Stromal cell of bone marrow (primary cell): Measurements from ENCODE around the gene XPNPEP2.
A peak's percentile ranks its signal among the peaks of the same experiment; 100 is the strongest.

Source experiments
- DNase-seq: peaks from one replicate; pipeline ENCODE4 v3.0.0-alpha.2; 2012; ENCODE audit warnings: low read depth

Gene XPNPEP2

DNA sequence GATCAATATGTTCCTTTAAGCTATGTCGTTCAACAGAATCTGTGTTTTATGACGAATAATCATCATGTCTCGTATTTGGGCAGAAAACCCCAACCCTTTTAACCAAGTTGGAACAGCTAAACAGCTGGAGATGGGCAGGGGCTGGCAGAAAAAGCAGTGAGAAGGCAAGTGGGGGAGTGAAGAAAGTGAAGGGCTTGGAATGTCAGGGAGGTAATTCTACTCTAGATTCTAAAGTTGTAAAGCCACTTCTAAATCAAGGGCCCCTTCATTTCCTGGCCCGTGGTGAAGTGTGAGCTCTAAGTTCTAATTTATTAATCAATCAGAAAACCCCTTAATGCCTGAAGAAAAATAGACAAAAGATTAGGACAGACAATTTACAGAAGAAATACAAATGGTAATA, 61.4 kb downstream of the XPNPEP2 start:
- no peak for DNase-seq

DNA sequence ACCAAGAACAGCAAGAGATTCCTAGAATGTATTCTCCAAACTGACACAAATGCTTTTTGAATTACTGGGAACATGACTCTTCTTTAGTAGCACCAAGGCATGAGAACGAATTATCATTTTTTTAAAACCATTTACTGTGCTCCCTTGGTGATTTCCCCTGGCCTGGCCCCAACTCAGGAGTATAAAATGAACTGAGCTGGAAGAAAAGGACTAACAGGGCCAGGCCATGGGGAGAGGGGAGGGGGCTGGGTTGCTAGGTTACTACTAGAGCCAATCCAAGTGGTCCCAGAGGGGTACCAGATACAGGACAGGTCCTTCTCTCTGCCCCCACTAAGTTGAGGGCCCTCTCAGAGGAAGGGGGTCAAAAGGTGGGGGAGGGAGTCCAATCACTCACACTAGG, 64.1 kb downstream of the XPNPEP2 start:
- DNase-seq = no peak

DNA sequence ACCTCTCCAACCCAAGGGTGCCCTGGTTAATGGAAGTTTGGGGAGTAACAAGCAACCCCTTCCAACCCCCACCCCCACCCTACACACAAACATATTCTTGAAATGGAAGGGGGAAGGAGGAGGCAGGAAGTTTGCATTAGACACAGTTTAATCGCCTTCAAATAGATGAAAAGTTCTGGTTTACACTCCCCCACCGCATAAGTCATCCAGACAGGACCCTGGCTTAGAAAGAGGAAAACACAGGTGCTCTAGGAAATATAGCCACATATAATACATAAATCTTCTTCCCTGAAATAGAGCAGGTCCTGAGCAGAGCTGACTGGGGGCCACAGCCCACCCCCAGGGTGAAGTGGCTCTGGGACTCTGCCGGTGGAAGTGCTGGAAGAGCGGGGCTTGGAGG, 66.0 kb downstream of the XPNPEP2 start:
- DNase-seq = no peak

DNA sequence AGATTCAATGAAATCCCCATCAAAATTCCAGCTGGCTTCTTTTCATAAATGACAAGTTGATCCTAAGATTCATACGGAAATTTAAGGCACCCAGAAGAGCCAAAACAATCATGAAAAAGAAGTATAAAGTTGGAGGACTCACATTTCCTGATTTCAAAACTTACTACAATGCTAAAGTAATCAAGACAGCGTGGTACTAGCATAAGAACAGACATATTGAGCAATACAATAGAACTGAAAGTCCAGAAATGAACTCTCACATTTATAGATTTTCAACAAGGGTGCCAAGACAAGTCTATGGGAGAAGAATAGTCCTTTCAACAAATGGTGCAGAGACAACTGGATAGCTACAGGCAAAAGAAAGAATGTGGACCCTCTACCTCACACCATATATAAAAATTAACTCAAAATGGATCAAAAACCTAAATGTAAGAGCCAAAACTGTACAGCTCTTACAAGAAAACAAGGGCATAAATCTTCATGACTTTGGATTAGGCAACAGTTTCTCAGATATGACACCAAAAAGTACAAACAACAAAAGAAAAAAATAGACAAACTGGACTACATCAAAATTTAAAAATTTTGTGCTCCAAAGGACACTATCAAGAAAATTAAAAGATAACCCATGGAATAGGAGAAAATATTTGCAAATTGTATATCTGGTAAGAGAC, 69.5 kb downstream of the XPNPEP2 start:
- peak; percentile 12 for DNase-seq

DNA sequence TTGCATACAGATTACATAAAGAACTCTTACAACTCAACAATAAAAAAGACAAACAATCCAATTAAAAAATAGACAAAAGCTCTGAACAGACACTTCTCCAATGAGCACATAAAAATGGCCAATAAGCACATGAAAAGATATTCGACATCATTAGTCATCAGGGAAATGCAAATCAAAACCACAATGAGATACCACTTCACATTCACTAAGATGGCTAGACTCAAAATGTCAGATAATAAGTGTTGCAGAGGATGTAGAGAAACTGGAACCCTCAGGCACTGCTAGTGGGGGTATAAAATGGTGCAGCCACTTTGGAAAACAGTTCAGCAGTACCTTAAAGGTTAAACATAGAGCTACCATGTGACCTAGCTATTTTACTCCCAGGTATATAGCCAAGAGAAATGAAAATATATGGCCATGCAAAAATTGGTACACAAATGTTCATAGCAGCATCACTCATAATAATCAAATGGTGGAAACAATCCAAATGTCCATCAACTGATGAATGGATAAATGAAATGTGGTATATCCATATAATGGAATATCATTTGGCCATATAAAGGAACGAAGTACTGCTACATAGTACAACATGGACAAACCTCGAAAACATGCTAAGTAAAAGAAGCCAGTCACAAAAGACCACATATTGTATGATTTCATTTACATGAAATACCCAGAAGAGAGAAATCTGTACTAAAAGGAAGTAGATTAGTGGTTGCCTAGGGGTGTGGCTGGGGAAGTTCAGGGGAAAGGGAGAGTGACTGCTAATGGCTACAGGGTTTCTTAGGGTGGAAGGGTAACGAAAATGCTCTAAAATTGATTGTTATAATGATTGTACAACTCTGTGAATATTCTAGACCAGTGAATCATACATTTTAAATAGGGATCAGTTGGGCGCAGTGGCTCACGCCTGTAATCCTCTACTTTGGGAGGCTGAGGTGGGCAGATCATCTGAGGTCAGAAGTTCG, 70.3 kb downstream of the XPNPEP2 start:
- DNase-seq = no peak

DNA sequence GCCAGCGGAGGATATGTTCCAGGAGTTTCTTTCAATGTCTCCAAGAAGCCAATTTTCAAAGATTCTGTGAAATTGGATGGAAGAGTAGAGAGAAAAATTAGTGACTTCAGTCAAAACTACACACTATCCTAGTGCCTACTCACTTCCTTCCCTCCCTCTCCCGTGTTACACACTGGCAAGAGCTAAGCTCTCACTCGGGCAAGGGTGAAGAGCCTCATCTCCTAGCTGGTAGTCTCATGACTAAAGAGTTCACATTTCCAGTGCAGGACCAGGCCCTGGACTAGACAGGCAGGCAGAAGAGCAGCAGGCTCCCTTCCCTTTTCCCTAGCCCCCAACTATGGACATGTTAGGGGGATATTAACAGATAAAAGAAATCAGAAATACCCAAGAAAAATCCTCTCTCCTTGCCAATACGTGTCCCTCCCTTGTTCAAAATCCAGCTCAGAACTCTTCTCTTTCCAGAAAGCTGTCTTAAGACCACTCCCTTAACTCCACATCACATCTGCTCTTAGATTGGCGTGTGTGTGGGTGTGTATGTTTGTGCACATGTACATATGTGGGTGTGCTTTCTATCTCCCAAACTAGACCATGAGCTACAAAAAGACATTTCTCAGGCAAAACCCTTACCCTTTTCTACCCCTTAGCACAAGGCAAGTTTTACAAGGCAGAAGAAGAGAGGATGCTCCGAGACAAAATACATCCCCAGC, 75.0 kb downstream of the XPNPEP2 start:
- DNase-seq = no peak

DNA sequence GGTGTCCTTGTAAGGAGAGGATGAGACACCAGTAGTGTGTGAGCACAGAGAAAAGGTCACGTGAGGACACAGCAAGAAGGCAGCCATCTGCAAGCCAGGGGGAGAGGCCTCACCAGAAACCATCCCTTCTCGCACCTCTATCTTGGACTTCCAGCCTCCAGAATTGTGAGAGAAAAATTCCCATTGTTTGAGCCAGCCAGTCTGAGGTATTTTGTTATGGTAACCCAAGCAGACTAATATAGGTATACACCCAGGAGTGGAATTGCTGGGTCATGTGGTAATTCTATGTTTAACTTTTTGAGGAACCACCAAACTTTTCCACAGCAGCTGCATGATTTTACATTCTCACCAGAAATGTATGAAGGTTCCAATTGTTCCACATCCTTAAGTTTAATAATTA, 79.3 kb downstream of the XPNPEP2 start:
- no peak for DNase-seq
